ENCODE results near the gene HDAC9.

Gene HDAC9

DNA sequence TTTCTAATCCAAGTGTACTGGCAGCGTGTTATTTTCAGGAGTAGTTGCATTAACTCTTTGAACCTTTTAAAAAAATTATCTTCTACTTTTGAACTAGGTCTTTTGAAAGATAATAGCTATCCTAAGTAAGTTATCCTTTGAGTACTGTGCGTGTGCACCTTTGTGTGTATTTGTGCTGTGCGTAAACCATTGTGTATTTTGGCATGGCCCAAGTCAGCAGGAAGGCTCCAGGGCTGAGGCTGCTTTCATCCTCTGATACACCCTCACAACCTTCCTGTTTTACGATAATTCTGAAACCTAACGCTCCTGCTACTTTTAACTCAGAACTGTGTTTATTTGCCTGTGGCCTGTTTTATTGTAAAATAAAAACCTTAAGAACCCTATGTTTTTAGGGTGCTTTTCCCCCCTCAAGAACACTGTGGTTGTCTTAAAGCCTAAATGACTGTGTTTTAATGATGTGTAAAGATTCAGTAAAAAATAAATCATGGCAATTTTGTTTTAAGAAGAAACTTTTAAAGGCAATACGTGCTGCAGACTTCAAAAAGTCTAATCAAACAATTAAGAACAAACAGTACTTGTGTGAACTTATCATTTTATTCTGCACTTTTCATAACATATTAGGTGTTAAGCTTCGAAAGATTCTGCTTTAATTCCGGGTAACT, 57.5 kb downstream of the HDAC9 start:
- TF ChIP-seq POLR2AphosphoS5 (IDR thresholded peaks at IDR 0.05; ENCODE audit: low read depth, low read length) (no peak), TAF1 (IDR thresholded peaks at IDR 0.05; ENCODE audit: borderline replicate concordance, insufficient read depth, low read length) (no peak), FOXP2 (optimal IDR thresholded peaks at IDR 0.05; ENCODE audit: borderline replicate concordance, extremely low read depth, extremely low read length, insufficient read depth) (no peak), SIN3A (IDR thresholded peaks at IDR 0.05; ENCODE audit: borderline replicate concordance, insufficient read depth, low read length) (no peak)
- TF ChIP-seq, protein P1, sequence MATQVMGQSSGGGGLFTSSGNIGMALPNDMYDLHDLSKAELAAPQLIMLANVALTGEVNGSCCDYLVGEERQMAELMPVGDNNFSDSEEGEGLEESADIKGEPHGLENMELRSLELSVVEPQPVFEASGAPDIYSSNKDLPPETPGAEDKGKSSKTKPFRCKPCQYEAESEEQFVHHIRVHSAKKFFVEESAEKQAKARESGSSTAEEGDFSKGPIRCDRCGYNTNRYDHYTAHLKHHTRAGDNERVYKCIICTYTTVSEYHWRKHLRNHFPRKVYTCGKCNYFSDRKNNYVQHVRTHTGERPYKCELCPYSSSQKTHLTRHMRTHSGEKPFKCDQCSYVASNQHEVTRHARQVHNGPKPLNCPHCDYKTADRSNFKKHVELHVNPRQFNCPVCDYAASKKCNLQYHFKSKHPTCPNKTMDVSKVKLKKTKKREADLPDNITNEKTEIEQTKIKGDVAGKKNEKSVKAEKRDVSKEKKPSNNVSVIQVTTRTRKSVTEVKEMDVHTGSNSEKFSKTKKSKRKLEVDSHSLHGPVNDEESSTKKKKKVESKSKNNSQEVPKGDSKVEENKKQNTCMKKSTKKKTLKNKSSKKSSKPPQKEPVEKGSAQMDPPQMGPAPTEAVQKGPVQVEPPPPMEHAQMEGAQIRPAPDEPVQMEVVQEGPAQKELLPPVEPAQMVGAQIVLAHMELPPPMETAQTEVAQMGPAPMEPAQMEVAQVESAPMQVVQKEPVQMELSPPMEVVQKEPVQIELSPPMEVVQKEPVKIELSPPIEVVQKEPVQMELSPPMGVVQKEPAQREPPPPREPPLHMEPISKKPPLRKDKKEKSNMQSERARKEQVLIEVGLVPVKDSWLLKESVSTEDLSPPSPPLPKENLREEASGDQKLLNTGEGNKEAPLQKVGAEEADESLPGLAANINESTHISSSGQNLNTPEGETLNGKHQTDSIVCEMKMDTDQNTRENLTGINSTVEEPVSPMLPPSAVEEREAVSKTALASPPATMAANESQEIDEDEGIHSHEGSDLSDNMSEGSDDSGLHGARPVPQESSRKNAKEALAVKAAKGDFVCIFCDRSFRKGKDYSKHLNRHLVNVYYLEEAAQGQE (IDR thresholded peaks at IDR 0.05; ENCODE audit: insufficient read depth in 1 of 2, low read depth in 2 of 2, low read length in 2 of 2), result no peak

DNA sequence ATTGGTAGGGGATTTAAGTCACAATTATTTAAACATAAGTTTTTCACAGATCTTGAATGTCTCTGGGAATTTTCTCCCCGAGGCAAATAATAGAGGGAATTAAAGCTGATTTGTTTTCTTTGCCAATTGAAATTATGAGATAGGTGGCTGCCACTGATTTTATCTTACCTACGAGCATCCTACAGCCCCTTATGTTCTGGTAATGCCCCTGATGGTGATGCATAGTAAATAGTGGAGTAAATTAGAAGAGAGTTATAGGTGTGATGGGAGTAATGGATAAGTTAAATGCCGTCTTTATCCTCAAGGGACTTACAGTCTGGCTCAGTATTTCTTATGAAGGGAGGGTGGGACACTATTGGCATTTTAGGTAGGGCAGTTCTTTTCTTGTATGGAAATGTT, 58.1 kb downstream of the HDAC9 start:
- TF ChIP-seq, protein P1 (IDR thresholded peaks at IDR 0.05; ENCODE audit: insufficient read depth in 1 of 2, low read depth in 2 of 2, low read length in 2 of 2), result no peak
- no peak for TF ChIP-seq TAF1 (IDR thresholded peaks at IDR 0.05; ENCODE audit: borderline replicate concordance, insufficient read depth, low read length)
- no peak for TF ChIP-seq SIN3A (IDR thresholded peaks at IDR 0.05; ENCODE audit: borderline replicate concordance, insufficient read depth, low read length)
- TF ChIP-seq FOXP2 (optimal IDR thresholded peaks at IDR 0.05; ENCODE audit: borderline replicate concordance, extremely low read depth, extremely low read length, insufficient read depth), result no peak
- TF ChIP-seq POLR2AphosphoS5 (IDR thresholded peaks at IDR 0.05; ENCODE audit: low read depth, low read length), result no peak

DNA sequence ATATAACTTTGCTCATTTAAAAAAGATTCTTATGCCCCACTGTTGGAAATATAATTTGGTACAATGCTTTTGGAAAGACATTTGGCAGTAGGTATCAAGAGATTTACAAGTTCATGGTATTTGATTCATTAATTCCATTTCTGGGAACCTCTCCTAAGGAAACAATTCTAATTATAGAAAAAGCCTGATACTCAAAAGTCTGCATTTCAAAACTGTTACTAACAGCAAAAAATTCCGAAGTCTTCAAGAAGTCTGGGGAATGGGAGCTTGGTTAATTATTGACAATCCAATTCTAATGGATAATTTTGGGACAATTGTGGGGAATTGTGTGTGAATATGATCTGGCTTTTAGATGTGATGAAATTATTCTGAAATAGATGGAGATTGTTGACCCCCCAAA, 59.6 kb downstream of the HDAC9 start:
- TF ChIP-seq FOXP2 (optimal IDR thresholded peaks at IDR 0.05; ENCODE audit: borderline replicate concordance, extremely low read depth, extremely low read length, insufficient read depth) (no peak), TAF1 (IDR thresholded peaks at IDR 0.05; ENCODE audit: borderline replicate concordance, insufficient read depth, low read length) (no peak), POLR2AphosphoS5 (IDR thresholded peaks at IDR 0.05; ENCODE audit: low read depth, low read length) (no peak)

DNA sequence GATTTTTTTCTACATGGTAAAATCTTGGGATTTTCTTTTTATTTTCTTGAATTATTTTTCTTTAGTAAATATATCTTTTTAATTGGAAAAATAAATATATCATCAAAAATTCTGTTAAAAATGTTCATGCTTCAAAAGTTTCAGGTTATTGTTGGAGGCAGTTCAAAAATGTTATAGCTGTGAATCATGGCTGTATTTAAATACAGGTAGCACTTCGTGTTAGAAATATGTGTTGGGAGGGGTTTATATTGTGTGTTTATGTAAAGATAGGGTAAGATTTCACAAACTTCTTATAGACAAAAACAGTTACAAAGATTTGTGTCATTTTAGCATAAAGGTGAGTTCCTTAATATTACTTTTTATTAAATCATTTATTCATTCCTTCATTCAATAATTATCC, 60.4 kb downstream of the HDAC9 start:
- TF ChIP-seq SIN3A (IDR thresholded peaks at IDR 0.05; ENCODE audit: borderline replicate concordance, insufficient read depth, low read length) (no peak), FOXP2 (optimal IDR thresholded peaks at IDR 0.05; ENCODE audit: borderline replicate concordance, extremely low read depth, extremely low read length, insufficient read depth) (no peak), POLR2AphosphoS5 (IDR thresholded peaks at IDR 0.05; ENCODE audit: low read depth, low read length) (no peak), TAF1 (IDR thresholded peaks at IDR 0.05; ENCODE audit: borderline replicate concordance, insufficient read depth, low read length) (no peak)
- TF ChIP-seq, protein P1 (IDR thresholded peaks at IDR 0.05; ENCODE audit: insufficient read depth in 1 of 2, low read depth in 2 of 2, low read length in 2 of 2), result no peak

DNA sequence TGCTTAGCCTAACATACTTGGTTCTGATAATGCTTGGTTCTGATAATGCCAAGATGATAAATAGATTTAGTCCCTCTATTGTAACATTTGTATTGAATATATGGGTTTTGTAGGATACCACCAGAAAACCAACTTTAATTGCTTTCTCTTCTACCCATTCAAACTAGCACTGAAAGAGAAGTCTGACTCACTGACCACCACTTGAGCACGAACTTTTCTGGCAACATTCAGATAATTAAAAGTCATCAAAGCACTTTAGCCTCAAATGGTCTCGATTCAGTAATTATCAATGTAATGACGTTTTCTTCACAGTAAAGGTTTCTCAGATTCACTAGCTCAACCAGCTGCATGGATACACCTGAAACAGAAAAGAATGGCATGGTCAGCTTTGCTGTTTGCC, 63.0 kb downstream of the HDAC9 start:
- TF ChIP-seq FOXP2 (optimal IDR thresholded peaks at IDR 0.05; ENCODE audit: borderline replicate concordance, extremely low read depth, extremely low read length, insufficient read depth), result no peak
- TF ChIP-seq, protein P1 (IDR thresholded peaks at IDR 0.05; ENCODE audit: insufficient read depth in 1 of 2, low read depth in 2 of 2, low read length in 2 of 2), result no peak
- no peak for TF ChIP-seq SIN3A (IDR thresholded peaks at IDR 0.05; ENCODE audit: borderline replicate concordance, insufficient read depth, low read length)
- TF ChIP-seq POLR2AphosphoS5 (IDR thresholded peaks at IDR 0.05; ENCODE audit: low read depth, low read length), result no peak
- no peak for TF ChIP-seq TAF1 (IDR thresholded peaks at IDR 0.05; ENCODE audit: borderline replicate concordance, insufficient read depth, low read length)

Data from PFSK-1 (cell line).